Endothelial cell of umbilical vein (primary cell): ENCODE results near the gene SPRED2.

Experiments
- FOS ChIP-seq: IDR thresholded peaks from 2 replicates; pipeline ENCODE4 v1.6.1; 2011; ENCODE audit warnings: mild to moderate bottlenecking, low read length, moderate library complexity, borderline replicate concordance; ENCODE audit not compliant: insufficient read depth
- MYC ChIP-seq: IDR thresholded peaks from one replicate; pipeline ENCODE4 v1.6.1; 2011; ENCODE audit warnings: mild to moderate bottlenecking, low read depth, low read length

- TF ChIP-seq FOS (no peak), MYC (no peak)
These were observed 131.4 kb downstream of the SPRED2 start for GRCh38 chr2:65300761-65301711.
